GM12878 (cell line): ENCODE measurements around the gene MRGPRG. TPM values are rescaled to one million over a fixed set of nuclear protein-coding genes. Genes with fewer than 3 reads are reported as not detected.

Experiments
- ATAC-seq: fragments of 200-7000 bp; cut with Tn5 transposase; 3 replicates; pipeline ENCODE4 v1.9.1; 2020; ENCODE audit warnings: mild to moderate bottlenecking, moderate library complexity
- BruUV-seq: library from RNA; stranded (reverse); fragments of 400-500 nt; replicated peaks from 2 replicates; lab custom pipeline; 2021; lab: Mats Ljungman, UMichigan
- CTCF ChIA-PET: fragments of 300-600 bp; sonication (Branson Sonifier 250); formaldehyde crosslinking; extraction: SDS; loops from one replicate; lab custom pipeline; 2021; ENCODE audit warnings: inconsistent platforms; lab: Yijun Ruan, JAX
- POLR2A ChIA-PET: fragments of 350-600 bp; formaldehyde crosslinking; extraction: SDS; loops from one replicate; lab custom pipeline; 2021; ENCODE audit warnings: inconsistent platforms; lab: Charles Lee
- RAD21 ChIA-PET: fragments of 300-600 bp; sonication (Branson Sonifier 250); formaldehyde crosslinking; loops from one replicate; lab custom pipeline; 2023; ENCODE audit warnings: antibody characterized with exemption; ENCODE audit not compliant: unreplicated experiment; lab: Charles Lee
- SMC1A ChIA-PET: fragments of 300-600 bp; sonication (Branson Sonifier 250); formaldehyde crosslinking; loops from one replicate; lab custom pipeline; 2023; ENCODE audit not compliant: unreplicated experiment, uncharacterized antibody; lab: Charles Lee
- DNase-seq: peaks from one replicate; pipeline ENCODE4 v3.0.0-alpha.2; 2011; ENCODE audit warnings: low read depth, low spot score
- FAIRE-seq: peaks from 3 replicates; lab custom pipeline; 2011; peaks lifted over from hg19 to GRCh38; lab: Jason Lieb, UNC
- H2AFZ ChIP-seq: 2 replicates; pipeline ENCODE4 v1.6.0; 2011; ENCODE audit warnings: low read depth, low read length, control low read depth; ENCODE audit not compliant: control insufficient read depth
- H3K27ac ChIP-seq: 2 replicates; pipeline ENCODE4 v1.5.1; 2011; ENCODE audit warnings: control low read depth; ENCODE audit not compliant: control insufficient read depth, insufficient read depth
- H3K27me3 ChIP-seq, 2 experiments: replicated peaks in 1 of 2; 2 replicates each; pipeline versions ENCODE4 v1.6.0 to v1.6.1; 2011; ENCODE audit warnings: low read length in 1 of 2; ENCODE audit not compliant: control insufficient read depth in 2 of 2, insufficient read depth in 2 of 2
- H3K36me3 ChIP-seq, 2 experiments: 2 replicates each; pipeline ENCODE4 v1.5.1; 2011; ENCODE audit warnings: low read length in 1 of 2; ENCODE audit not compliant: control insufficient read depth in 2 of 2, insufficient read depth in 2 of 2
- H3K4me1 ChIP-seq: 2 replicates; pipeline ENCODE4 v1.6.1; 2011; ENCODE audit warnings: mild to moderate bottlenecking, low read length, moderate library complexity, mixed read lengths; ENCODE audit not compliant: control insufficient read depth, insufficient read depth
- H3K4me2 ChIP-seq: 2 replicates; pipeline ENCODE4 v1.6.0; 2011; ENCODE audit warnings: control low read depth; ENCODE audit not compliant: control insufficient read depth, insufficient read depth
- H3K4me3 ChIP-seq: fragments of 200-600 bp; sonication (generic); 2 replicates; pipeline ENCODE4 v1.5.1; 2016
- H3K79me2 ChIP-seq: 2 replicates; pipeline ENCODE4 v1.6.0; 2011; ENCODE audit warnings: low read length; ENCODE audit not compliant: control insufficient read depth, insufficient read depth
- H3K9ac ChIP-seq: 2 replicates; pipeline ENCODE4 v1.8.0; 2011; ENCODE audit warnings: low read length, control low read depth, mixed read lengths; ENCODE audit not compliant: control insufficient read depth, insufficient read depth
- H3K9me3 ChIP-seq: replicated peaks from 3 replicates; pipeline ENCODE4 v1.5.1; 2011; ENCODE audit warnings: mild to moderate bottlenecking, low read length; ENCODE audit not compliant: control insufficient read depth, insufficient read depth
- H4K20me1 ChIP-seq: 2 replicates; pipeline ENCODE4 v1.6.0; 2011; ENCODE audit not compliant: control insufficient read depth, insufficient read depth
- FOXM1 ChIP-seq: IDR thresholded peaks from 2 replicates; pipeline ENCODE4 v1.6.1; 2012; ENCODE audit warnings: low read depth, mild to moderate bottlenecking, inconsistent platforms, low read length, moderate library complexity
- MAX ChIP-seq: IDR thresholded peaks from 2 replicates; pipeline ENCODE4 v1.6.1; 2012; ENCODE audit warnings: low read depth, low read length, improper control_type of control experiment
- MXI1 ChIP-seq: fragments of 150-350 bp; IDR thresholded peaks from 2 replicates; pipeline ENCODE4 v1.6.1; 2011; ENCODE audit warnings: low read depth, mild to moderate bottlenecking, inconsistent platforms, low read length, improper control_type of control experiment
- POLR2AphosphoS5 ChIP-seq: IDR thresholded peaks from 2 replicates; pipeline ENCODE4 v1.6.1; 2011; ENCODE audit warnings: mild to moderate bottlenecking, low read length, inconsistent platforms
- RAD51 ChIP-seq: fragments of 450-650 bp; IDR thresholded peaks from 2 replicates; pipeline ENCODE4 v1.6.1; 2016; ENCODE audit warnings: moderate library complexity, mild to moderate bottlenecking, inconsistent platforms
- SIX5 ChIP-seq: IDR thresholded peaks from 2 replicates; pipeline ENCODE4 v1.6.1; 2011; ENCODE audit warnings: mild to moderate bottlenecking, low read depth, low read length, moderate library complexity; ENCODE audit not compliant: severe bottlenecking
- SMC3 ChIP-seq: IDR thresholded peaks from 2 replicates; pipeline ENCODE4 v1.6.1; 2011; ENCODE audit warnings: low read length, improper control_type of control experiment, borderline replicate concordance
- WGBS: methylation state at CpG from one replicate; pipeline ENCODE4 v1.1.6; 2016; ENCODE audit warnings: low lambda C conversion rate; ENCODE audit not compliant: insufficient replicate concordance, insufficient coverage; ENCODE audit errors: missing lambda C conversion rate; 5-methylcytosine and 5-hydroxymethylcytosine counted together
- in situ Hi-C: fragments of 300-500 bp; cut with MboI; formaldehyde crosslinking; loops from 9 replicates; pipeline ENCODE4 v1.14.3; 2018; ENCODE audit warnings: mixed read lengths
- intact Hi-C: fragments of 100-400 bp; cut with micrococcal nuclease; formaldehyde crosslinking; loops from one replicate; pipeline ENCODE4 v1.14.2; 2022; ENCODE audit not compliant: unreplicated experiment
- polyA plus RNA-seq, 11 experiments: library from polyadenylated mRNA; depleted of rRNA in 4 of 11; unstranded in 6 of 11; stranded (reverse) in 5 of 11; fragments of >200 nt; fragmentation: Nextera tagmentation in 4 of 11; fragmentation: Illumina TruSeq in 1 of 11; extraction: Ambion mirVana in 4 of 11; extraction: Trizol in 1 of 11; gene quantifications; 1 replicate in 1 of 11; 2 replicates in 10 of 11; pipeline versions ENCODE4 v1.2.1 to v1.2.3, GENCODE V29; 2011 to 2016; ENCODE audit warnings: inconsistent platforms in 2 of 11, missing spikeins in 2 of 11, low read depth in 1 of 11
- total RNA-seq, 4 experiments: library from RNA; depleted of rRNA in 3 of 4; stranded (reverse); fragments of >200 nt in 3 of 4; fragmentation: Illumina TruSeq in 1 of 4; extraction: Trizol in 1 of 4; gene quantifications; 2 replicates each; pipeline versions ENCODE4 v1.2.1 to v1.2.3, GENCODE V29; 2013 to 2021

Gene MRGPRG
- total and polyA plus RNA-seq, 10 of the 15 experiments (the other 5 are each of a cell fraction or from before 2014, with no cell fraction given), result not detected

DNA sequence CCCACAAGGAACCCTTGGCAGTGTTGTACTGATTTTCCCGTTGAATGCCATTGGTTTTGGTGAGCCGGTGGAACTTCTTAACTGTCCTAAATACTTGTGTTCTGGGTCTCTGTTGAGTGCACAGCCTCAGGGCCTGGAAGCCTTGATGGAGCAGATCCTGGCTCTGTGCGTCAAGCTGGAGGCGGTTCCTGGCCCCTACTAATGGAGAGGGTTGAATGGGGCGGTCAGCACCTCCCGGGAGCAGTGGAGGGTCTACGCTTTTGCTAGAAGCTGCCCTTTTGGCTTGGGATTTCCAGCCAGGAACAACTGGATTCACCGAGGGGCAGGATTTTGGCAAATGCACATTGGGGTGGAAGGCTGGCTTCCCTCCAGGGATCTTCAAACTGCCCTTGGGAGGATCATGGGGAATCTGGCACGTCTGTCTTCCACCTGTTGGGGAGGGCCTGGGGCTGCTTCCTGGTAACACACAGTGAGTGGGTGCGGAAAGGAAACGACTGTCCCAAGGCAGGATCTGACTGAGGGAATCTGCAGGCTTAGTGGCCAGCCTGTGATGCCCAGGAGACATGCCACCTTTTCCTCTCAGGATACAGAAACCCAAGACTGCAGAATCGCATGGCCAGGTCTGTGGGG lies 46.6 kb downstream of the MRGPRG start:
- DNase-seq (no peak), ATAC-seq (no peak), FAIRE-seq (no peak)
- H3K4me1 ChIP-seq, result no peaks in the 10 kb centered on the region
- no peaks in the 10 kb centered on the region; the same call in 2 of the 3 replicates for H3K9me3 ChIP-seq
- no peak overlapping the region for H3K4me3 ChIP-seq
- TF ChIP-seq SMC3 (no peak), FOXM1 (no peak), RAD51 (no peak)
- H3K27me3 ChIP-seq, result peaks cover 0 to 4% of the 10 kb centered on the region in 2 experiments; a peak in 3 of 4 replicates
- ChIA-PET POLR2A (no interaction called here), RAD21 (no interaction called here), SMC1A (no interaction called here), CTCF (no interaction called here)
- no peak overlapping the region for H3K9ac ChIP-seq
- H3K79me2 ChIP-seq, result no peaks in the 10 kb centered on the region
- in situ Hi-C loops (no loop called here), intact Hi-C loops (no loop called here)
- no peak overlapping the region for H3K27ac ChIP-seq
- no peaks in the 10 kb centered on the region for H4K20me1 ChIP-seq
- no peak overlapping the region for H2AFZ ChIP-seq
- 43% methylated on average over 12 of the region's 12 CpGs for WGBS
- no peak overlapping the region for H3K4me2 ChIP-seq
- H3K36me3 ChIP-seq, result no peaks in the 10 kb centered on the region
- no TSS peak for BruUV-seq

GRCh38 chr11:3170756-3171650 lies 47.6 kb downstream of the MRGPRG start:
- WGBS, result 25% methylated on average over 24 of the region's 24 CpGs
- Histone ChIP-seq H3K4me3 (no peak overlapping the region), H3K9me3 (no peaks in the 10 kb centered on the region; the same call in 2 of the 3 replicates), H3K36me3 (no peaks in the 10 kb centered on the region), H2AFZ (no peak overlapping the region), H3K9ac (no peak overlapping the region), H3K27ac (no peak overlapping the region), H3K27me3 (peaks cover 2 to 7% of the 10 kb centered on the region in 2 experiments), H3K4me2 (no peak overlapping the region), H4K20me1 (no peaks in the 10 kb centered on the region), H3K4me1 (no peaks in the 10 kb centered on the region), H3K79me2 (no peaks in the 10 kb centered on the region)
- TF ChIP-seq MXI1 (no peak), MAX (no peak), POLR2AphosphoS5 (no peak), SIX5 (no peak)
- DNase-seq (no peak), ATAC-seq (no peak), FAIRE-seq (no peak)
- no TSS peak for BruUV-seq
- ChIA-PET POLR2A (no interaction called here), CTCF (no interaction called here), SMC1A (no interaction called here), RAD21 (no interaction called here)
- in situ Hi-C loops (no loop called here), intact Hi-C loops (no loop called here)
